M059J (cell line): ENCODE results near the gene NAGA. TPM values are rescaled to one million over a fixed set of nuclear protein-coding genes. Genes with fewer than 3 reads are reported as not detected.
A peak's percentile ranks its signal among the peaks of the same experiment; 100 is the strongest.
"Not testable (repeated sequence)": the region's sequence is repeated elsewhere in the genome, so short reads cannot be mapped to it uniquely, and the experiment has no call there.

Experiments used
- DNase-seq: peaks from one replicate; pipeline ENCODE4 v3.0.0-alpha.2; 2012; ENCODE audit warnings: low read depth
- total RNA-seq: library from RNA; depleted of rRNA; stranded (reverse); fragments of >200 nt; shearing (Covaris generic); gene quantifications from 2 replicates; pipeline ENCODE4 v1.2.3, GENCODE V29; 2014; rRNA removed

Gene NAGA
- 19.6 and 25.7 TPM in 2 replicates for total RNA-seq

- DNase-seq, result peak; percentile 96
Observed at GRCh38 chr22:42070517-42071422, at the start of gene NAGA. NAGA (minus strand) TSS chr22:42070812; CDS start chr22:42070297, 515 bp downstream.

DNA sequence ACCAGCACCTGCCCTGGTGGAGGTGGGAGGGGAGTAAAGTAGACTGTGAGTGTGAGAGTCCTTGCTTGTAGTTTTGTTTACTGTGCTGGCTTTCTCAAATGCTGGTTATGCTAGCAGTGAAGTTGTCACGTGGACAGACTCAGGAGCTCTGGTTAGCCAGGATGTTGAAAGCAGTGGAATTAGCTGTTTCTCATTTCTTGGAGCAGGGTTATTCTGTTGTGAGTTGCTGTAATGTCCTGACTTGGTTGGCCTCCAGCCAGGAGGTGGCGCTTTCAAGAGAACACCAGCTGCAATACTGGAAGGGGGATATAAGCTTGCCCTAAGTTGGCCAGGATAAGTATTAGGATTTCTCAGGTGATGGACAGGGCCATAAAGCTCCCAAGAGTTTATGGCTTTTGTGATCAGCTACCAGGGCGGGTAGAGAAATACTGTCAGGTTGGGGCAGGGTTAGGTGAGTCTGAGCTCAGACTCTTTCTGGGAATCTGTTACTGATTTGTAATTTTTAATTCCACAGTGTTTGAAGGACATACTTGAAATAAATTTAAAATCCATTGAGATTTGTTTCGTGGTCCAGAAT, 46.3 kb upstream of the NAGA start:
- DNase-seq, result no peak

DNA sequence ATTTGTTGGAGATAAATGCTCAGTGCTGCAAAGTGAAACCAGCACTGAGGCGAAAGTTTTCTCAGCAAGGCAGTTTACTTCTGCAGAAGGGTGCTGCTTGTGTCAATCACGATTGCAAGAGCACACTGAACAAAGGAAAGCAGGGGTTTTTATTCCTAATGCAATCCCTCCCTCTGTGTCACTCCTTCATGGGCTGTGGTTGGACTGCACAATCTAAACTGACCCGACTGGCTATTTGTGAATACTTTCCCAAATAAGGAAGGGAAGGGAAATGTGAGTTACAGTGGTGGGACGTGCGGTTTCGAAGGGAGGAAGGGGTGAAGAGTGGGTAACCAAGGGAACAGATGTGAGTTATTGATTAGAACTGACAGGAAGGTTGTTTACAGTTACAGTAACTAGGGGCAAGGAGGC, 44.8 kb upstream of the NAGA start:
- not testable (repeated sequence) for DNase-seq

- DNase-seq, result no peak
Observed at GRCh38 chr22:42114721-42115120, 44.1 kb upstream of the NAGA start.

GRCh38 chr22:42112793-42113192, 42.2 kb upstream of the NAGA start:
- not testable (repeated sequence) for DNase-seq

GRCh38 chr22:42111798-42112197, 41.2 kb upstream of the NAGA start:
- DNase-seq, result no peak

GRCh38 chr22:42108848-42109247, 38.2 kb upstream of the NAGA start:
- DNase-seq, result no peak

DNA sequence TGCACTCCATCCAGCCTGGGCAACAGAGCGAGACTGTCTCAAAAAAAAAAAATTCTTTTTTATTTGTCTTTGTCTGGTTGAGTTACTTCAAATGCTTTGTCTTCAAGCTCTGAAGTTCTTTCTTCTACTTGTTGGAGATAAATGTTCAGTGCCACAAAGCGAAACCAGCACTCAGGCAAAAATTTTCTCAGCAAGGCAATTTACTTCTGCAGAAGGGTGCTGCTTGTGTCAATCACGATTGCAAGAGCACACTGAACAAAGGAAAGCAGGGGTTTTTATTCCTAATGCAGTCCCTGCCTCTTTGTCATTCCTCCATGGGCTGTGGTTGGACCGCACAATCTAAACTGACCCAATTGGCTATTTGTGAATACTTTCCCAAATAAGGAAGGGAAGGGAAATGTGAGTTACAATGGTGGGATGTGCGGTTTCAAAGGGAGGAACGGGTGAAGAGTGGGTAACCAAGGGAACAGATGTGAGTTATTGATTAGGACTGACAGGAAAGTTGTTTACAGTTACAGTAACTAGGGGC, 33.8 kb upstream of the NAGA start:
- DNase-seq, result not testable (repeated sequence)

DNA sequence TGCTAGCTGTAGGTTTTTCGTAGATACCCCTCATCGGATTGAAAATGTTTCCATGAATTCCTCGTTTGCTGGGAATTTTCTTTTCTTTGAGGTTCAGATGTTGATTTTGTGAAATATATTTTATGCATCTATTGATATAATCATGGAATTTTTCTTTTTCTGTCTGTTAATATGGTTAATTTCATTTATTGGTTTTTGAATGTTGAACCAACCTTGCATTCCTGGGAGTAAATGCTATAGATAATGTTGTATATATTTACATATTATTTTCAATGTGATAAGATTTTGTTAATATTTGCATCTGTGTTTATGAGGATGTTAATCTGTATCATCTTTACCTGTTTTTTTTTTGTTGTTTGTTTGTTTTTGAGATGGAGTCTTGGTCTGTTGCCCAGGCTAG, 30.6 kb upstream of the NAGA start:
- no peak for DNase-seq

GRCh38 chr22:42091455-42091782, 20.8 kb upstream of the NAGA start:
- no peak for DNase-seq

DNA sequence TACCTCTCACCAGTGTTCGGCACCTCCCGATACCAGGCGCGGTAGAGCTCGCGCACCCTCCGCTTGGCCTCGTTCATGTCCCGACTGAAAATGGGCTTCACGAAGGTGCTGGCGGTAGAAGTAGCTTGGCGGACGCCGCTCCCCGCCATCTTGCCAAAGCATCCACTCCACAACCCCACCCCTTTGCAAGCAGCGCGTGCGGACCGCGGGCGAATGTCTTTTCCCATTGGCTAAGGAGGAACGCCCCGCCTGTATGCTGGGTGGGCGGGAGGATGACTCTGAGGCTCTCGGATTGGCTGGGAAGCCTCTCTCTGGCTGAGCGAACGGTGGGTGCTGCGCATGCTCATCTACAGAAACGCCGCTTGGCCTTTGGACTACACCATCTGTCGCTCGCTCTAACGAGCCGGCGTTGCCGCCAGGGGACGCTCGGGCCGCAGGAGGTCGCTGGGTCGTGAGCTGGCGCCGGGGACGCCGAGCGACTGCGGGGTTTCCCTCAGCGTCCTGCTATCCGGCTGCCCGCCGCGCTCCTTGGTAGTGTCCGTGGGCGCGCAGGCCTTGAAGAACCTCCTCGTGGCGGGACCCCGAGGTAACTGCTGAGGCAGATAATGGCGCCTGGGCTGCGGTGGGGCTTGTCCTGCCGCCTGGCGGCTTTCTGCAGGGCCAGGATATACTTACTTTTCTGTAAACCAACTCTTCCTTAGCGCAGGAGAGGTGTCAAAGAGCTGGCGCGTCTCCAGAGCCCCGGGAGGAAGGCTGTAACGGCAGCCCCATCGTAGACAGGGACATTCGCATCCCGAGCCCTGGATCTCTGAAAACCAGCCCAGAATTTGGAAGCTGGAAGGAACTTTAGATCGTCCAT, 20.2 kb upstream of the NAGA start, which contains the start of gene NDUFA6:
TSS of gene NDUFA6 (minus strand) at position 177 of the 859 bp plus-strand sequence. CDS start at position 149, 28 bp downstream.
- peak; percentile 97 for DNase-seq

DNA sequence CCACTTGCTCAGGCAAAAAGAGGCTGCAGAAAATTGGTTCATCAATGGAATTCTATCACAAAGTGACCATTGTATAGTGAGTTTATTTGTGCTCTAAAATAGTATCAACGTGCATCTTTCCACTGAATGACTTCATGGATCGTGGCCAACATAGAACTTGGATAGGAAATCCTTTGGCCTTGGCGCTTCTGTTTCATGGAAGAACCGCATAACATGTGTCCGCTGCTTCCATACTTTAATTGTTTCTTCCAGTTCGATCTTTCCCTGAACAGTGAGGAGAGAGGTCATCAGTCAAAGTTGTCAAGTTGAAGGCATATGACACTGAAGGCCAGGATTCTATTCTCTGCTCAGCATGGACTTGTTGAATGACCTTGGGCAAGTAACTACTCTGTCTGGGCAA, 15.4 kb upstream of the NAGA start:
- DNase-seq, result no peak

DNA sequence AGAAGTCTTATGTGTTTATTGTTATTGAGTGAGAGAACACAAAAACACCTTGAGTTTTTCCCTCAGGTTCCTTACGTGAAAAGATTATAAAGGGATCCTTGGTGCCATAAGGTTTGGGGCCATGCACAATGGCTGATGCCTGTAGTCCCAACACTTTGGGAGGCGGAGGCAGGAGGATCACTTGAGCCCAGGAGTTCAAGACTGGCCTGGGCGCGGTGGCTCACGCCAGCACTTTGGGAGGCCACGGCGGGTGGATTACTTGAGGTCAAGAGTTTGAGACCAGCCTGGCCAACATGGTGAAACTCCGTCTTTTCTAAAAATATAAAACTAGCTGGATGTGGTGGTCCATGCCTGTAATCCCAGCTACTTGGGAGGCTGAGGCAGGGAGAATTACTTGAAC, 14.3 kb upstream of the NAGA start:
- DNase-seq, result no peak

- DNase-seq, result no peak
Observed at GRCh38 chr22:42083119-42083518, 12.5 kb upstream of the NAGA start.

DNA sequence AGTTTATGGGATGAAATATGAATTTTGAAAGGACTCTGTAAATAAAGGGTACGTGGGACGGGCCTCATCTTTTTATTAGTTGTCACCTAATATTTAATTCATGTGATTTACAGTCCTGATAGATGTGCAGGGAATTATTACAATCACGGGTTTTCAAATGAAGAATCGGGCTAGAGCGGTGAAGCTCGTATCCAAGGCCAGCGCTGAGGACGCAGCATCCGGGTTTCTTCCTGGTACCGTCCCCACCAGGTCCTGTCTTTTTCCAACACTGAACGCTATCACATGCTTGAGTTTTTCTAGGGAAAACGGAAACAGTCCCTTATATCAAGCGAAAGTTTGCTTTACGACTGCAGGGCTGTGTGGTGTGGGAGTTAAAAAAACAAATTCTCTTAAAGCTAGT, 9.7 kb upstream of the NAGA start:
- DNase-seq, result peak; percentile 17

GRCh38 chr22:42079319-42080251, 9.0 kb upstream of the NAGA start, which contains the start of gene SMDT1:
SMDT1 (plus strand) TSS chr22:42079700; CDS start chr22:42079769, 69 bp downstream.
- peak; percentile 96 for DNase-seq

DNA sequence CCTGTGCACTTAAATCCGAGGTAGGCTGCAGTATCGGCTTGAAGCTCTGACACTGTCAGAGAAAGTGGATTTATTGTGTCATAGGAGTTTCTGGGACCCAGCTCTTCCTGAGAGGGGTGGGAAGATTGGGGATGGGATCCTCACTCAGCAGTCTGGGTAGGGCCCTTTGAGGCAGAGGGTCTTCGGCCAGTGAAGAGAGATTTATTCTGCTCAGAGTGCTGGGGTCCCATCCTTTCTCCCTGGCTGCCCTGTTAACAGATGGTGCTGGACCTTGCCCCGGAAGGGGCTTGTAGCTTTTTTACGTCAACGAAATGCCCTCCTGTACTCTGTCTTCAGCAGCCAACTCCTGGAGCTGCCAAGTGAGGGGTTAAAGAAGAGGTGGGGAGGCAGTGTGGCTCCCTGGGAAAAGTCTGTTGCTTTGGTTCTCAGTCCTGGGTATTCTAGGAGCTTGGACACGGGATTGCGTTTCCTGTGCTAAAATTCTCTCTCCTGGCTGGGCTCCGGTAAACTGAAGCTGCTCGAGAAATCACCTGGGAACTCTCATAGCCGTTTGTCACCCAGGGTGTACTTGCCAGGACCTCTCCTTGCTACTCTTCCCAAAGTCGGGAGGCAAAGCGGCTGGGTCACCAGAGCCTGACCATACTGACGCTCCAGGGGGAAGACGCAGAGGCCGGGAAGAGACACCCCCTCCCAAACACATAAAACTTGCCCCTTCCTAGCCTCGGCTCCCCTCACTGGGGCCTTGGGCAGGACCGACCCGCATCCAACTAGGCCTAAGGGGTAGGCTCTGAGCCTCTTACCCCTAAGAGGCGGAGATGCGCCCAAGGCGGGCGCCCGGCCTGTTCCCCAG, 8.1 kb upstream of the NAGA start:
- no peak for DNase-seq

GRCh38 chr22:42077486-42078125, 7.0 kb upstream of the NAGA start:
- DNase-seq, result no peak
